ENCODE measurements around the gene BCAT1. TPM values are rescaled to one million over a fixed set of nuclear protein-coding genes. Genes with fewer than 3 reads are reported as not detected.

BCAT1 gene
- total RNA-seq, 1 experiment from 2014 or later = 5.8 TPM

GRCh38 chr12:24889411-24889810 lies 59.5 kb downstream of the BCAT1 start:
- no peaks in the 10 kb centered on the region for H3K9me3 ChIP-seq (ENCODE audit: control insufficient read depth, insufficient read depth, low read depth, low read length)
- intact Hi-C loops (cut with micrococcal nuclease; ENCODE audit: unreplicated experiment) = no loop called here
- in situ Hi-C loops (cut with HindIII; ENCODE audit: low pct_unique_long_range_greater_than_20kb, low sequenced_read_pairs) = no loop called here
- no peak for ATAC-seq
- no peak for TF ChIP-seq POLR2AphosphoS5 (IDR thresholded peaks at IDR 0.05; ENCODE audit: low read depth, low read length)
- TF ChIP-seq REST (IDR thresholded peaks at IDR 0.05; ENCODE audit: insufficient read depth in 1 of 2, low read depth in 2 of 2, low read length in 1 of 2) = no peak
- TF ChIP-seq CTCF (IDR thresholded peaks at IDR 0.05) = no peak
- no peak for TF ChIP-seq TCF7L2 (IDR thresholded peaks at IDR 0.05; ENCODE audit: low read depth, low read length)
- no peak for TF ChIP-seq SIN3A (IDR thresholded peaks at IDR 0.05; ENCODE audit: borderline replicate concordance, insufficient read depth, low read depth, low read length)
- H3K4me3 ChIP-seq (ENCODE audit: low read depth in 2 of 2, low read length in 2 of 2) = no peak overlapping the region
- ChIA-PET POLR2A (no interaction called here), CTCF (no interaction called here)
- BruUV-seq (replicated peaks) = no TSS peak
- no peak for DNase-seq (ENCODE audit: low read depth, low spot score)
- no peaks in the 10 kb centered on the region for H3K36me3 ChIP-seq (ENCODE audit: control insufficient read depth, insufficient read depth, low read length)
- H3K27me3 ChIP-seq (ENCODE audit: control insufficient read depth, insufficient read depth, low read length) = no peaks in the 10 kb centered on the region
- H3K4me1 ChIP-seq (ENCODE audit: control insufficient read depth, insufficient read depth, low read length) = no peaks in the 10 kb centered on the region
- H3K27ac ChIP-seq (ENCODE audit: low read length) = no peak overlapping the region

- Histone ChIP-seq H3K27ac (ENCODE audit: low read length) (no peak overlapping the region), H3K4me3 (ENCODE audit: low read depth in 2 of 2, low read length in 2 of 2) (no peak overlapping the region), H3K4me1 (ENCODE audit: control insufficient read depth, insufficient read depth, low read length) (no peaks in the 10 kb centered on the region), H3K36me3 (ENCODE audit: control insufficient read depth, insufficient read depth, low read length) (no peaks in the 10 kb centered on the region), H3K9me3 (ENCODE audit: control insufficient read depth, insufficient read depth, low read depth, low read length) (no peaks in the 10 kb centered on the region), H3K27me3 (ENCODE audit: control insufficient read depth, insufficient read depth, low read length) (no peaks in the 10 kb centered on the region)
- BruUV-seq (replicated peaks) = no TSS peak
- intact Hi-C loops (cut with micrococcal nuclease; ENCODE audit: unreplicated experiment) (no loop called here), in situ Hi-C loops (cut with HindIII; ENCODE audit: low pct_unique_long_range_greater_than_20kb, low sequenced_read_pairs) (no loop called here)
- ChIA-PET POLR2A (no interaction called here), CTCF (no interaction called here)
- no peak for TF ChIP-seq REST (IDR thresholded peaks at IDR 0.05; ENCODE audit: insufficient read depth in 1 of 2, low read depth in 2 of 2, low read length in 1 of 2)
- TF ChIP-seq CTCF (IDR thresholded peaks at IDR 0.05) = peak; percentile 11; the same call in 1 of the 2 replicates
- DNase-seq (ENCODE audit: low read depth, low spot score) (no peak), ATAC-seq (no peak)
Measured at GRCh38 chr12:24888813-24889212, 60.1 kb downstream of the BCAT1 start.
